B cell (primary cell): ENCODE results near the gene APOC3. TPM values are rescaled to one million over a fixed set of nuclear protein-coding genes. Genes with fewer than 3 reads are reported as not detected.

ENCODE experiments used
- ATAC-seq: fragments of 200-7000 bp; cut with Tn5 transposase; one replicate; pipeline ENCODE4 v1.10.0; 2021; ENCODE audit warnings: low read depth, mild to moderate bottlenecking, moderate number of reproducible peaks, moderate library complexity
- CTCF ChIA-PET: fragments of 350-600 bp; sonication (Branson Sonifier 250); formaldehyde crosslinking; loops from one replicate; lab custom pipeline; 2021; ENCODE audit warnings: antibody characterized with exemption, inconsistent platforms; lab: Charles Lee
- POLR2A ChIA-PET: fragments of 350-600 bp; sonication (Branson Sonifier 250); formaldehyde crosslinking; loops from one replicate; lab custom pipeline; 2021; ENCODE audit warnings: antibody characterized with exemption; lab: Charles Lee
- DNase-seq: peaks from one replicate; pipeline ENCODE4 v3.0.0; 2013
- H2AFZ ChIP-seq: 2 replicates; pipeline ENCODE4 v1.6.1; 2012; ENCODE audit warnings: mild to moderate bottlenecking, low read depth, low read length; ENCODE audit not compliant: insufficient read depth, poor library complexity, severe bottlenecking
- H3K27ac ChIP-seq, 2 donors: 1 replicate in 1 of 2; 2 replicates in 1 of 2; pipeline ENCODE4 v1.5.1; 2012 to 2013; ENCODE audit warnings: low read length in 2 of 2, mild to moderate bottlenecking in 2 of 2, moderate library complexity in 1 of 2
- H3K27me3 ChIP-seq, 4 experiments: fragments of 200-600 bp in 1 of 4; sonication (generic) in 1 of 4; replicated peaks in 1 of 4; 1 replicate in 2 of 4; 2 replicates in 2 of 4; pipeline versions ENCODE4 v1.6.1 to v1.7.0; 2013 to 2016; ENCODE audit warnings: low read length in 3 of 4, mild to moderate bottlenecking in 2 of 4, mixed read lengths in 1 of 4, moderate library complexity in 1 of 4; ENCODE audit not compliant: insufficient read depth in 4 of 4, control insufficient read depth in 3 of 4; ENCODE audit errors: control extremely low read depth in 1 of 4
- H3K36me3 ChIP-seq, 2 experiments: replicated peaks in 1 of 2; 1 replicate in 1 of 2; 2 replicates in 1 of 2; pipeline versions ENCODE4 v1.6.1 to v1.7.1; 2013; ENCODE audit warnings: low read length in 1 of 2; ENCODE audit not compliant: insufficient read depth in 2 of 2, control insufficient read depth in 1 of 2; ENCODE audit errors: control extremely low read depth in 1 of 2, extremely low read depth in 1 of 2
- H3K4me1 ChIP-seq, 2 donors: fragments of 200-600 bp in 1 of 2; sonication (generic) in 1 of 2; 1 replicate in 1 of 2; 2 replicates in 1 of 2; pipeline versions ENCODE4 v1.5.1 to v1.6.1; 2013 to 2017; ENCODE audit warnings: low read length in 2 of 2; ENCODE audit not compliant: control insufficient read depth in 2 of 2, insufficient read depth in 2 of 2
- H3K4me2 ChIP-seq: replicated peaks from 2 replicates; pipeline ENCODE3; 2012; ENCODE audit warnings: mild to moderate bottlenecking, low read depth, low read length; ENCODE audit not compliant: poor library complexity, severe bottlenecking
- H3K4me3 ChIP-seq, 5 experiments: fragments of 200-600 bp in 1 of 5; sonication (generic) in 1 of 5; 1 replicate in 3 of 5; 2 replicates in 2 of 5; pipeline versions ENCODE4 v1.5.1 to v1.7.0; 2011 to 2016; ENCODE audit warnings: low read length in 4 of 5, mild to moderate bottlenecking in 4 of 5, low read depth in 2 of 5, control low read depth in 1 of 5, moderate library complexity in 1 of 5; ENCODE audit not compliant: insufficient read depth in 1 of 5; ENCODE audit errors: control extremely low read depth in 1 of 5, extremely low read depth in 1 of 5
- H3K79me2 ChIP-seq: fragments of 200-600 bp; sonication (generic); one replicate; pipeline ENCODE4 v1.6.0; 2016; ENCODE audit warnings: low read length; ENCODE audit not compliant: control insufficient read depth, insufficient read depth
- H3K9ac ChIP-seq: fragments of 200-600 bp; sonication (generic); 2 replicates; pipeline ENCODE4 v1.6.1; 2017; ENCODE audit warnings: mild to moderate bottlenecking, low read length, moderate library complexity
- H3K9me3 ChIP-seq, 3 donors: one replicate each; pipeline versions ENCODE4 v1.6.1 to v1.7.1; 2013; ENCODE audit warnings: low read length in 2 of 3; ENCODE audit not compliant: control insufficient read depth in 2 of 3, insufficient read depth in 1 of 3; ENCODE audit errors: control extremely low read depth in 1 of 3
- H4K20me1 ChIP-seq: 2 replicates; pipeline ENCODE4 v1.6.0; 2012; ENCODE audit warnings: mild to moderate bottlenecking, low read length; ENCODE audit not compliant: insufficient read depth, control insufficient read depth, poor library complexity, severe bottlenecking
- H3K27ac Mint-ChIP-seq: one replicate; pipeline ENCODE4 v1.8.0; 2021; ENCODE audit warnings: mixed read lengths
- H3K27me3 Mint-ChIP-seq: one replicate; pipeline ENCODE4 v1.8.0; 2021; ENCODE audit warnings: mixed read lengths
- H3K4me1 Mint-ChIP-seq: one replicate; pipeline ENCODE4 v1.8.0; 2021; ENCODE audit warnings: mixed read lengths
- H3K4me3 Mint-ChIP-seq: one replicate; pipeline ENCODE4 v1.8.0; 2021; ENCODE audit warnings: mixed read lengths
- H3K9me3 Mint-ChIP-seq: one replicate; pipeline ENCODE4 v1.8.0; 2022; ENCODE audit warnings: mixed read lengths; ENCODE audit not compliant: insufficient read depth
- CTCF ChIP-seq: fragments of 200-600 bp; IDR thresholded peaks from one replicate; pipeline ENCODE4 v1.8.0; 2022; ENCODE audit warnings: antibody characterized with exemption, mild to moderate bottlenecking
- EZH2 ChIP-seq: IDR thresholded peaks from 2 replicates; pipeline ENCODE4 v1.6.1; 2012; ENCODE audit warnings: borderline replicate concordance, low read depth, mild to moderate bottlenecking, moderate library complexity, low read length; ENCODE audit not compliant: insufficient read depth, poor library complexity, severe bottlenecking
- WGBS: methylation state at CpG from one replicate; pipeline ENCODE4 v1.1.5; 2013; ENCODE audit warnings: missing lambda C conversion rate; ENCODE audit not compliant: insufficient coverage; 5-methylcytosine and 5-hydroxymethylcytosine counted together
- intact Hi-C: fragments of 100-400 bp; cut with micrococcal nuclease; formaldehyde crosslinking; loops from one replicate; pipeline ENCODE4 v1.10.0; 2022
- polyA plus RNA-seq: library from polyadenylated mRNA; depleted of rRNA; stranded (reverse); fragments of >200 nt; gene quantifications from 2 replicates; pipeline ENCODE4 v1.2.3, GENCODE V29; 2012
- total RNA-seq, 2 donors: library from RNA; stranded (reverse); fragments of 120-200 nt in 1 of 2; gene quantifications; 1 replicate in 1 of 2; 2 replicates in 1 of 2; pipeline versions ENCODE4 v1.2.3 to v1.2.4, GENCODE V29; 2013 to 2022

APOC3 gene
- total and polyA plus RNA-seq, 2 donors (not counting 1 experiment from before 2014, with no cell fraction given): not detected

GRCh38 chr11:116813781-116814471, 15.8 kb upstream of the APOC3 start:
- no peak overlapping the region for H3K4me3 Mint-ChIP-seq
- whole genome bisulfite sequencing: 100% methylated on average over 3 of the region's 5 CpGs
- Histone ChIP-seq H3K36me3 (no peaks in the 10 kb centered on the region), H3K27ac (no peak overlapping the region), H3K27me3 (peaks cover 0 to 3% (median 0%) of the 10 kb centered on the region in 4 experiments), H4K20me1 (no peaks in the 10 kb centered on the region), H3K9me3 (no peaks in the 10 kb centered on the region), H3K4me1 (no peaks in the 10 kb centered on the region), H3K79me2 (no peaks in the 10 kb centered on the region), H3K9ac (no peak overlapping the region), H3K4me3 (no peak overlapping the region), H2AFZ (no peak overlapping the region), H3K4me2 (no peak overlapping the region)
- no peak for ATAC-seq
- no peaks in the 10 kb centered on the region for H3K9me3 Mint-ChIP-seq
- ChIA-PET CTCF (interaction anchor here (2.0 kb wide), 1 partner anchor 22 kb away, joined by 5 read pairs; no protein-coding TSS in a partner anchor), POLR2A (no interaction called here)
- DNase-seq: no peak
- TF ChIP-seq EZH2 (no peak), CTCF (no peak)
- H3K27ac Mint-ChIP-seq: no peak overlapping the region
- peaks cover 3% of the 10 kb centered on the region for H3K27me3 Mint-ChIP-seq
- H3K4me1 Mint-ChIP-seq: no peaks in the 10 kb centered on the region
- intact Hi-C loops: no loop called here

- H3K9ac ChIP-seq: no peak overlapping the region
- TF ChIP-seq EZH2 (no peak), CTCF (no peak)
- no peak overlapping the region for H3K4me3 Mint-ChIP-seq
- intact Hi-C loops: no loop called here
- H3K27ac ChIP-seq: no peak overlapping the region
- H2AFZ ChIP-seq: no peak overlapping the region
- POLR2A ChIA-PET: no interaction called here
- no peaks in the 10 kb centered on the region for H3K27me3 Mint-ChIP-seq
- WGBS: no CpG with 5 or more reads among the region's 6 CpGs
- H3K79me2 ChIP-seq: no peaks in the 10 kb centered on the region
- no peak overlapping the region for H3K27ac Mint-ChIP-seq
- no peak overlapping the region for H3K4me2 ChIP-seq
- no peaks in the 10 kb centered on the region for H3K36me3 ChIP-seq
- H3K27me3 ChIP-seq: peaks cover 0 to 3% (median 0%) of the 10 kb centered on the region in 4 experiments
- no peak overlapping the region for H3K4me3 ChIP-seq
- no peaks in the 10 kb centered on the region for H3K9me3 ChIP-seq
- H3K4me1 Mint-ChIP-seq: no peaks in the 10 kb centered on the region
- CTCF ChIA-PET: interaction anchor here (2.0 kb wide), 1 partner anchor 21 kb away, joined by 5 read pairs; no protein-coding TSS in a partner anchor
- H3K9me3 Mint-ChIP-seq: no peaks in the 10 kb centered on the region
- no peaks in the 10 kb centered on the region for H4K20me1 ChIP-seq
- no peaks in the 10 kb centered on the region for H3K4me1 ChIP-seq
- ATAC-seq (no peak), DNase-seq (no peak)
These were observed 15.2 kb upstream of the APOC3 start for GRCh38 chr11:116814502-116814901.
